ENCODE measurements around the gene C11orf98. TPM values are rescaled to one million over a fixed set of nuclear protein-coding genes. Genes with fewer than 3 reads are reported as not detected.

Gene C11orf98
- total RNA-seq, 2 experiments from 2014 or later = 14.3 to 18.5 TPM

DNA sequence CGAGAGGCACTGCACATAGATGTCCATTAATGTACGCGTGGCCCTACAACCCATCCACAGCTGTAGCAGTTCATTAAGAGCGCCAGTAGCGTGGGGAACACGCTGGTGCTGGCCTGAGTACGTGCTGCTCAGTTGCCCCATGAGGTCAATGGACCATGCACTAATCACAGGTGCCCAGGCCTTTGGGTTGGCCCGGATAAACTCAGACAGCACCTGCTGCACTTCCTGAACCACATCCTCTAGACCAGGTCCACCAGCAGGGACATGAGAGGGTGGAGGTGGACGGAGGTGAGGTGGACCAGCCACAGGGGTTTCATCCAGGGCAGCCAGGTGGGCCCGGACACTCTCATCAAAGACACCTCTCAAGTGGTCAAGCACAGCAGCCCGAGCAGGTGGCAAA, 15.5 kb downstream of the C11orf98 start:
- H3K9me3 Mint-ChIP-seq = no peaks in the 10 kb centered on the region
- H3K4me1 ChIP-seq (ENCODE audit: insufficient read depth, low read length) = peaks cover 51% of the 10 kb centered on the region
- H3K36me3 Mint-ChIP-seq (ENCODE audit: low read depth) = peaks cover 36% of the 10 kb centered on the region
- no peak overlapping the region for H3K4me3 ChIP-seq (ENCODE audit: low read length)
- peak overlapping the region; percentile 7 for H3K4me3 Mint-ChIP-seq
- intact Hi-C loops (cut with DNase I, micrococcal nuclease) = no loop called here
- H3K9me3 ChIP-seq (ENCODE audit: control insufficient read depth in 1 of 2, insufficient read depth in 1 of 2, low read length in 2 of 2) = no peaks in the 10 kb centered on the region
- H3K4me1 Mint-ChIP-seq (ENCODE audit: low read depth) = peaks cover 36% of the 10 kb centered on the region
- H3K27me3 ChIP-seq (ENCODE audit: control insufficient read depth in 1 of 2, insufficient read depth in 2 of 2, low read length in 2 of 2) = no peaks in the 10 kb centered on the region
- no peak for ATAC-seq (ENCODE audit: poor library complexity)
- no peaks in the 10 kb centered on the region for H3K27me3 Mint-ChIP-seq
- ChIA-PET CTCF (no interaction called here), POLR2A (interaction anchor here (0.9 to 7.0 kb wide), 4 partner anchors 16 to 192 kb away, joined by 4 to 77 read pairs (median 6); partner anchors contain the start of genes C11orf98, CSKMT and TUT1)
- no peak for DNase-seq
- no peak overlapping the region for H3K27ac Mint-ChIP-seq
- TF ChIP-seq CTCF (IDR thresholded peaks at IDR 0.05) = no peak
- H3K36me3 ChIP-seq (ENCODE audit: insufficient read depth, low read length) = peaks cover 32% of the 10 kb centered on the region
- H3K27ac ChIP-seq (ENCODE audit: low read depth in 1 of 2, low read length in 2 of 2) = no peak overlapping the region

- Mint-ChIP-seq H3K36me3 (ENCODE audit: low read depth) (peaks cover 36% of the 10 kb centered on the region), H3K27me3 (no peaks in the 10 kb centered on the region), H3K4me3 (peak overlapping the region; percentile 7), H3K27ac (no peak overlapping the region), H3K4me1 (ENCODE audit: low read depth) (peaks cover 36% of the 10 kb centered on the region), H3K9me3 (no peaks in the 10 kb centered on the region)
- TF ChIP-seq CTCF (IDR thresholded peaks at IDR 0.05) = no peak
- no peaks in the 10 kb centered on the region for H3K27me3 ChIP-seq (ENCODE audit: control insufficient read depth in 1 of 2, insufficient read depth in 2 of 2, low read length in 2 of 2)
- ChIA-PET POLR2A (interaction anchor here (0.8 to 7.0 kb wide), 6 partner anchors 14 to 192 kb away, joined by 3 to 77 read pairs (median 5); partner anchors contain the start of genes C11orf98, CSKMT, ROM1 and TUT1), CTCF (interaction anchor here (1.0 kb wide), 1 partner anchor 232 kb away, joined by 3 read pairs; the partner anchor contains the start of gene SLC3A2)
- peaks cover 35% of the 10 kb centered on the region for H3K36me3 ChIP-seq (ENCODE audit: insufficient read depth, low read length)
- H3K4me3 ChIP-seq (ENCODE audit: low read length) = no peak overlapping the region
- intact Hi-C loops (cut with DNase I, micrococcal nuclease) = no loop called here
- H3K4me1 ChIP-seq (ENCODE audit: insufficient read depth, low read length) = peaks cover 54% of the 10 kb centered on the region
- ATAC-seq (ENCODE audit: poor library complexity) = no peak
- no peaks in the 10 kb centered on the region for H3K9me3 ChIP-seq (ENCODE audit: control insufficient read depth in 1 of 2, insufficient read depth in 1 of 2, low read length in 2 of 2)
- no peak overlapping the region for H3K27ac ChIP-seq (ENCODE audit: low read depth in 1 of 2, low read length in 2 of 2)
- DNase-seq = no peak
These were observed 16.0 kb downstream of the C11orf98 start for GRCh38 chr11:62648967-62649364.

GRCh38 chr11:62648185-62648966, 16.6 kb downstream of the C11orf98 start:
- Histone ChIP-seq H3K4me3 (ENCODE audit: low read length) (no peak overlapping the region), H3K27ac (ENCODE audit: low read depth in 1 of 2, low read length in 2 of 2) (no peak overlapping the region), H3K9me3 (ENCODE audit: control insufficient read depth in 1 of 2, insufficient read depth in 1 of 2, low read length in 2 of 2) (no peaks in the 10 kb centered on the region), H3K27me3 (ENCODE audit: control insufficient read depth in 1 of 2, insufficient read depth in 2 of 2, low read length in 2 of 2) (no peaks in the 10 kb centered on the region), H3K36me3 (ENCODE audit: insufficient read depth, low read length) (peaks cover 38% of the 10 kb centered on the region), H3K4me1 (ENCODE audit: insufficient read depth, low read length) (peaks cover 50% of the 10 kb centered on the region)
- H3K27me3 Mint-ChIP-seq = no peaks in the 10 kb centered on the region
- intact Hi-C loops (cut with DNase I, micrococcal nuclease) = no loop called here
- CTCF ChIA-PET = interaction anchor here (1.0 kb wide), 1 partner anchor 233 kb away, joined by 3 read pairs; the partner anchor contains the start of gene SLC3A2
- ATAC-seq (ENCODE audit: poor library complexity) (no peak), DNase-seq (no peak)
- POLR2A ChIA-PET = interaction anchor here (0.6 to 7.0 kb wide), 8 partner anchors 15 to 79 kb away, joined by 3 to 77 read pairs (median 5); partner anchors contain the start of genes C11orf98, CSKMT, EEF1G and HNRNPUL2
- no peak overlapping the region for H3K27ac Mint-ChIP-seq
- H3K9me3 Mint-ChIP-seq = no peaks in the 10 kb centered on the region
- no peak for TF ChIP-seq CTCF (IDR thresholded peaks at IDR 0.05)
- peaks cover 33% of the 10 kb centered on the region for H3K36me3 Mint-ChIP-seq (ENCODE audit: low read depth)
- peak overlapping the region; percentile 11 for H3K4me3 Mint-ChIP-seq
- H3K4me1 Mint-ChIP-seq (ENCODE audit: low read depth) = peaks cover 33% of the 10 kb centered on the region

All from CD4-positive, alpha-beta T cell (primary cell).